GM15510 (cell line): ENCODE results near the gene DBT.

ENCODE experiments used
- POLR2A ChIP-seq: IDR thresholded peaks from 3 replicates; pipeline ENCODE4 v1.6.1; 2011; ENCODE audit warnings: borderline replicate concordance; ENCODE audit not compliant: insufficient read length; ENCODE audit errors: extremely low read depth

DBT gene

GRCh38 chr1:100249537-100250257 lies at the start of gene DBT:
DBT (minus strand) TSS chr1:100249834; CDS start chr1:100249820, 14 bp downstream.
- TF ChIP-seq POLR2A: peak; percentile 90

GRCh38 chr1:100298512-100298911 lies 48.9 kb upstream of the DBT start:
- no peak for TF ChIP-seq POLR2A

GRCh38 chr1:100296140-100296539 lies 46.5 kb upstream of the DBT start:
- no peak for TF ChIP-seq POLR2A

- TF ChIP-seq POLR2A: no peak
Observed at GRCh38 chr1:100292711-100293110, 43.1 kb upstream of the DBT start.

- no peak for TF ChIP-seq POLR2A
Observed at GRCh38 chr1:100290291-100290690, 40.7 kb upstream of the DBT start.

GRCh38 chr1:100287162-100287561 lies 37.5 kb upstream of the DBT start:
- no peak for TF ChIP-seq POLR2A

GRCh38 chr1:100284591-100284990 lies 35.0 kb upstream of the DBT start:
- TF ChIP-seq POLR2A: no peak

- TF ChIP-seq POLR2A: no peak
Observed at GRCh38 chr1:100279954-100280682, 30.5 kb upstream of the DBT start.

GRCh38 chr1:100279358-100279923 lies 29.8 kb upstream of the DBT start:
- TF ChIP-seq POLR2A: no peak

GRCh38 chr1:100277866-100278265 lies 28.2 kb upstream of the DBT start:
- no peak for TF ChIP-seq POLR2A

GRCh38 chr1:100268202-100268601 lies 18.6 kb upstream of the DBT start:
- TF ChIP-seq POLR2A: no peak

GRCh38 chr1:100267284-100267683 lies 17.6 kb upstream of the DBT start:
- no peak for TF ChIP-seq POLR2A

GRCh38 chr1:100266741-100267140 lies 17.1 kb upstream of the DBT start:
- TF ChIP-seq POLR2A: no peak

- TF ChIP-seq POLR2A: peak; percentile 92
Observed at GRCh38 chr1:100265931-100266740, 16.5 kb upstream of the DBT start, which contains the start of gene RTCA. RTCA (plus strand) TSS chr1:100266216; CDS start chr1:100266376, 160 bp downstream.

- no peak for TF ChIP-seq POLR2A
Observed at GRCh38 chr1:100265562-100265930, 15.9 kb upstream of the DBT start.

- no peak for TF ChIP-seq POLR2A
Observed at GRCh38 chr1:100261686-100262085, 12.1 kb upstream of the DBT start.

GRCh38 chr1:100253552-100253951 lies 3.9 kb upstream of the DBT start:
- no peak for TF ChIP-seq POLR2A
